ENCODE measurements around the gene OR14I1. TPM values are rescaled to one million over a fixed set of nuclear protein-coding genes. Genes with fewer than 3 reads are reported as not detected.

Gene OR14I1

Small RNA genes lying within 50 kb of the gene (small RNA-seq; reads per million reads assigned to genes)
- not detected for gene AHCYP8 (ENCODE audit: insufficient read depth)
